ENCODE data around the gene CDC42BPG.

Gene CDC42BPG

GRCh38 chr11:64880240-64881001, 36.0 kb upstream of the CDC42BPG start:
- DNase-seq (ENCODE audit: low read depth in 2 of 2) = no peak

GRCh38 chr11:64879244-64879900, 34.9 kb upstream of the CDC42BPG start:
- no peak for DNase-seq (ENCODE audit: low read depth in 2 of 2)

GRCh38 chr11:64878494-64879243, 34.2 kb upstream of the CDC42BPG start, which contains the start of gene EHD1:
Gene EHD1 (minus strand): TSS chr11:64878621. CDS start chr11:64878464, 157 bp downstream.
- DNase-seq (ENCODE audit: low read depth in 2 of 2) = peak; percentile 99 to 100

GRCh38 chr11:64878223-64878493, 33.7 kb upstream of the CDC42BPG start:
- no peak for DNase-seq (ENCODE audit: low read depth in 2 of 2)

GRCh38 chr11:64877390-64878222, 33.2 kb upstream of the CDC42BPG start:
- no peak for DNase-seq (ENCODE audit: low read depth in 2 of 2)

GRCh38 chr11:64876835-64877341, 32.4 kb upstream of the CDC42BPG start:
- DNase-seq (ENCODE audit: low read depth in 2 of 2) = no peak

GRCh38 chr11:64876229-64876750, 31.8 kb upstream of the CDC42BPG start:
- DNase-seq (ENCODE audit: low read depth in 2 of 2) = no peak

GRCh38 chr11:64875369-64876228, 31.1 kb upstream of the CDC42BPG start:
- no peak for DNase-seq (ENCODE audit: low read depth in 2 of 2)

- no peak for DNase-seq (ENCODE audit: low read depth in 2 of 2)
Observed at GRCh38 chr11:64874308-64875240, 30.1 kb upstream of the CDC42BPG start.

GRCh38 chr11:64872790-64873488, 28.5 kb upstream of the CDC42BPG start:
- no peak for DNase-seq (ENCODE audit: low read depth in 2 of 2)

- no peak for DNase-seq (ENCODE audit: low read depth in 2 of 2)
Observed at GRCh38 chr11:64871492-64871891, 27.0 kb upstream of the CDC42BPG start.

- no peak for DNase-seq (ENCODE audit: low read depth in 2 of 2)
Observed at GRCh38 chr11:64870893-64871466, 26.5 kb upstream of the CDC42BPG start.

GRCh38 chr11:64870176-64870892, 25.9 kb upstream of the CDC42BPG start:
- no peak for DNase-seq (ENCODE audit: low read depth in 2 of 2)

- DNase-seq (ENCODE audit: low read depth in 2 of 2) = no peak
Observed at GRCh38 chr11:64869571-64870175, 25.2 kb upstream of the CDC42BPG start.

GRCh38 chr11:64868904-64869570, 24.6 kb upstream of the CDC42BPG start:
- no peak for DNase-seq (ENCODE audit: low read depth in 2 of 2)

- DNase-seq (ENCODE audit: low read depth in 2 of 2) = no peak
Observed at GRCh38 chr11:64867748-64868462, 23.5 kb upstream of the CDC42BPG start.
